ENCODE measurements around the gene CCDC148. TPM values are rescaled to one million over a fixed set of nuclear protein-coding genes. Genes with fewer than 3 reads are reported as not detected.
A peak's percentile ranks its signal among the peaks of the same experiment; 100 is the strongest.
"Not testable (repeated sequence)": the region's sequence is repeated elsewhere in the genome, so short reads cannot be mapped to it uniquely, and the experiment has no call there.

Gene CCDC148
- total RNA-seq, 1 experiment from 2014 or later = 7.2 TPM

DNA sequence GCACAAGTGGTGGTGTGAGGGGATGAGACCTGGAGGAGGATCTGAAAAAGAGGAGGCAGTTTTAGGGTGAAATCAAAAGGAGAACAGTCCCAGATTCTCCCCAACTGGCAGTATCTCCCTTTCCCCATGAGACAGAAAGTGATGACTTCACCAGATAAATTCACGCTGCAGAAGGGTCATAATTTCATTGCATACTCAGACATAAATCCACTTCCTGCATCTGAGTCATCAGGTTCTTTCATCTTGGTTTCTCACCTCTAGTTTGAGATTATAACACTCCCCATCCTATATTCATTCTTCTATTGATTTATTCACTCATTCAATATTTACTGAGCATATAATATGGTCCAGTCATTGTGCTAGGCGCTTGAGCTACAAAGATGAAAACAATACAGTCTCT, 64.7 kb downstream of the CCDC148 start:
- DNase-seq (ENCODE audit: low read depth) = no peak
- in situ Hi-C loops (cut with HindIII; ENCODE audit: low pct_unique_long_range_greater_than_20kb, low sequenced_read_pairs) = no loop called here

DNA sequence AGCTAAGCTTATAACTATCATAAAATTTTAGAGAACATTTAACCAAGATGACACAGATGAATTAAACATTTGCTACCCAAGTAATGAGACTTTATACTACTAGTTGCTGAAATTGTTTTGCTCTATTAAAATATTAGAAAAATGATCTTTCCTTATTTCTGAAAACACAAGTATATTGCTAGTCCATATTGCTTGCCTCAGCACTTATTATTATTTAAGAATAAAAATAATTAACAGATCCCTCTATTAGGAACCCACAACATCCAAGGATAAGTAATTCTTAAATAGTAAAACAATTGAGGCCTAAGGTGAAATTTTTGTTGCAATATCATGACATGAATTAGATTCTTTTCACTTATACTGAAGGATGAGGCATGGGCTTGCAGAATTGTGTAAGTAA, 65.2 kb downstream of the CCDC148 start:
- in situ Hi-C loops (cut with HindIII; ENCODE audit: low pct_unique_long_range_greater_than_20kb, low sequenced_read_pairs) = no loop called here
- no peak for DNase-seq (ENCODE audit: low read depth)

DNA sequence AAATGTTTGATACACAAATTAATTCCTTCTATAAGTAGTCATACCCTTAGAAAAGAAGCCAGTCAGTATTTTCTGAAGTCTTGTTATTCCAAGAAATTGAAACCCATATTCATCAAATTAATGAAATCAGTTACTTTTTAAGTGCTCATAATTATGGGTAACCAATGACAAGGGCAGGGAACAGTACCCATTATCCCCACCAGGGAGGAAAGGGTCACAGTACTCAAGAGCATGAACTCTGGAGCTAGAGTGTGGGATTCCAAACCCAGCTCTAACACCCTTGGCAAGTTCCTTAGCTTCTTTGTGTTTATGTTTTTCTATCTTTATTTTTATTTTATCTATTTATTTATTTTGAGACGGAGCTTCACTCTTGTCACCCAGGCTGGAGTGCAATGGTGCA, 68.4 kb downstream of the CCDC148 start:
- in situ Hi-C loops (cut with HindIII; ENCODE audit: low pct_unique_long_range_greater_than_20kb, low sequenced_read_pairs) = no loop called here

GRCh38 chr2:158385646-158386045, 70.9 kb downstream of the CCDC148 start:
- in situ Hi-C loops (cut with HindIII; ENCODE audit: low pct_unique_long_range_greater_than_20kb, low sequenced_read_pairs) = no loop called here

More for the DNA sequence above, 68.4 kb downstream of the CCDC148 start:
- DNase-seq (ENCODE audit: low read depth) = no peak

GRCh38 chr2:158381978-158382377, 74.6 kb downstream of the CCDC148 start:
- in situ Hi-C loops (cut with HindIII; ENCODE audit: low pct_unique_long_range_greater_than_20kb, low sequenced_read_pairs) = no loop called here
- DNase-seq (ENCODE audit: low read depth) = no peak

More at GRCh38 chr2:158385646-158386045, 70.9 kb downstream of the CCDC148 start:
- DNase-seq (ENCODE audit: low read depth) = no peak

- no peak for DNase-seq (ENCODE audit: low read depth)
- in situ Hi-C loops (cut with HindIII; ENCODE audit: low pct_unique_long_range_greater_than_20kb, low sequenced_read_pairs) = no loop called here
Measured at GRCh38 chr2:158381205-158381604, 75.3 kb downstream of the CCDC148 start.

- DNase-seq (ENCODE audit: low read depth) = no peak
- in situ Hi-C loops (cut with HindIII; ENCODE audit: low pct_unique_long_range_greater_than_20kb, low sequenced_read_pairs) = no loop called here
Measured at GRCh38 chr2:158380746-158381145, 75.8 kb downstream of the CCDC148 start.

- DNase-seq (ENCODE audit: low read depth) = no peak
Measured at GRCh38 chr2:158378926-158379325, 77.6 kb downstream of the CCDC148 start.

GRCh38 chr2:158366342-158366741, 90.2 kb downstream of the CCDC148 start:
- in situ Hi-C loops (cut with HindIII; ENCODE audit: low pct_unique_long_range_greater_than_20kb, low sequenced_read_pairs) = no loop called here
- no peak for DNase-seq (ENCODE audit: low read depth)

More at GRCh38 chr2:158378926-158379325, 77.6 kb downstream of the CCDC148 start:
- in situ Hi-C loops (cut with HindIII; ENCODE audit: low pct_unique_long_range_greater_than_20kb, low sequenced_read_pairs) = no loop called here

- peak; percentile 51 for DNase-seq (ENCODE audit: low read depth)
- in situ Hi-C loops (cut with HindIII; ENCODE audit: low pct_unique_long_range_greater_than_20kb, low sequenced_read_pairs) = no loop called here
Measured at GRCh38 chr2:158359846-158360245, 96.7 kb downstream of the CCDC148 start.

- in situ Hi-C loops (cut with HindIII; ENCODE audit: low pct_unique_long_range_greater_than_20kb, low sequenced_read_pairs) = no loop called here
- DNase-seq (ENCODE audit: low read depth) = no peak
Measured at GRCh38 chr2:158357699-158358098, 98.9 kb downstream of the CCDC148 start.

GRCh38 chr2:158357122-158357521, 99.4 kb downstream of the CCDC148 start:
- in situ Hi-C loops (cut with HindIII; ENCODE audit: low pct_unique_long_range_greater_than_20kb, low sequenced_read_pairs) = no loop called here
- no peak for DNase-seq (ENCODE audit: low read depth)

DNA sequence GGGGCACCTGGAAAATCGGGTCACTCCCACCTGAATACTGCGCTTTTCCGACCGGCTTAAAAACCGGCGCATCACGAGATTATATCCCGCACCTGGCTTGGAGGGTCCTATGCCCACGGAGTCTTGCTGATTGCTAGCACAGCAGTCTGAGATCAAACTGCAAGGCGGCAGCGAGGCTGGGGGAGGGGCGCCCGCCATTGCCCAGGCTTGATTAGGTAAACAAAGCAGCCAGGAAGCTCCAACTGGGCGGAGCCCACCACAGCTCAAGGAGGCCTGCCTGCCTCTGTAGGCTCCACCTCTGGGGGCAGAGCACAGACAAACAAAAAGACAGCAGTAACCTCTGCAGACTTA, 105.1 kb downstream of the CCDC148 start:
- DNase-seq (ENCODE audit: low read depth); in situ Hi-C loops (cut with HindIII; ENCODE audit: low pct_unique_long_range_greater_than_20kb, low sequenced_read_pairs): not testable (repeated sequence)

- in situ Hi-C loops (cut with HindIII; ENCODE audit: low pct_unique_long_range_greater_than_20kb, low sequenced_read_pairs); DNase-seq (ENCODE audit: low read depth): not testable (repeated sequence)
Measured at GRCh38 chr2:158350751-158351465, 105.6 kb downstream of the CCDC148 start.

- DNase-seq (ENCODE audit: low read depth) = no peak
- in situ Hi-C loops (cut with HindIII; ENCODE audit: low pct_unique_long_range_greater_than_20kb, low sequenced_read_pairs) = no loop called here
Measured at GRCh38 chr2:158346032-158346431, 110.5 kb downstream of the CCDC148 start.

DNA sequence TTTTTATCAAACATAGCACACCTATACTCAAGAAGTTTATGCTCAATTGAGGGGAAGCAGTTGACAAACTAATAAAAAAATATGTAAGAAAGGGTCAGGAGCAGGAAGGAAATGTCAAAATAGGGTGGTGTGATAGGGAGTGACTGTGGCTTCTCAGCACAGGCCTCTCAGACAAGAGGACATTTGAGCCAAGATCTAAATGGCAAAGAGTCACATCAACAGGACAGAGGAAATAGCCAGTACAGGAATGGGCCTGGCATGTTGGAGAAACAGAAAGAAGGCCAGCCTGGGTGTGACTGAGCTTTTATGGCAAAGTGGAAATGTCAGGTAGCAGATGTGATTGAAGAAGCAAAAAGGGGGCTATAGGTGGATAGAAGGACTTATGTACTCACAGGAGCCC, 117.0 kb downstream of the CCDC148 start:
- no peak for DNase-seq (ENCODE audit: low read depth)

DNA sequence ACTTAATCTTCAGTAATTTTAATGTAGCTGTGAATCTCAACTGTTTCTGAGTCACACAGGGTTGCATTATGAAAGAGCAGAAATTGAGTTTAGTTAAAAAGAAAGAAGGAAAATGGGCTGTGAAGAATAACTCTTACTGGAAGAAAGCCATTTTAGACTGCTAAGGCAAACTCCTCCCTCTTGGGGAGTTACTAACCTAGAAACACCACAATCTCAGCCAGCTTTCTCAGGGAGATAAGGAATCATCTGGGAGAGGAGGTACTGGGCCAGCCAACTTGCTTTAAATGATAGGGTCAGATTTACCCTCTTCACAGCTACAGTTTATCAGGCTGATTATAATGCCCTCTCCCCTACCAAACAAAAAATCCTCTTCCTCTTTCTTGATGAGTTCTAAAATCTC, 119.5 kb downstream of the CCDC148 start:
- no peak for DNase-seq (ENCODE audit: low read depth)
- in situ Hi-C loops (cut with HindIII; ENCODE audit: low pct_unique_long_range_greater_than_20kb, low sequenced_read_pairs) = no loop called here

More for the DNA sequence above, 117.0 kb downstream of the CCDC148 start:
- in situ Hi-C loops (cut with HindIII; ENCODE audit: low pct_unique_long_range_greater_than_20kb, low sequenced_read_pairs) = no loop called here

DNA sequence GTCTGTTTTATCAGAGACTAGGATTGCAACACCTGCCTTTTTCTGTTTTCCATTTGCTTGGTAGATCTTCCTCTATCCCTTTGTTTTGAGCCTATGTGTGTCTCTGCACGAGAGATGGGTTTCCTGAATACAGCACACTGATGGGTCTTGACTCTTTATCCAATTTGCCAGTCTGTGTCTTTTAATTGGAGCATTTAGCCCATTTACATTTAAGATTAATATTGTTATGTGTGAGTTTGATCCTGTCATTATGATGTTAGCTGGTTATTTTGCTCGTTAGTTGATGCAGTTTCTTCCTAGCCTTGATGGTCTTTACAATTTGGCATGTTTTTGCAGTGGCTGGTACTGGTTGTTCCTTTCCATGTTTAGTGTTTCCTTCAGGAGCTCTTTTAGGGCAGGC, 124.8 kb downstream of the CCDC148 start:
- in situ Hi-C loops (cut with HindIII; ENCODE audit: low pct_unique_long_range_greater_than_20kb, low sequenced_read_pairs); DNase-seq (ENCODE audit: low read depth): not testable (repeated sequence)

DNA sequence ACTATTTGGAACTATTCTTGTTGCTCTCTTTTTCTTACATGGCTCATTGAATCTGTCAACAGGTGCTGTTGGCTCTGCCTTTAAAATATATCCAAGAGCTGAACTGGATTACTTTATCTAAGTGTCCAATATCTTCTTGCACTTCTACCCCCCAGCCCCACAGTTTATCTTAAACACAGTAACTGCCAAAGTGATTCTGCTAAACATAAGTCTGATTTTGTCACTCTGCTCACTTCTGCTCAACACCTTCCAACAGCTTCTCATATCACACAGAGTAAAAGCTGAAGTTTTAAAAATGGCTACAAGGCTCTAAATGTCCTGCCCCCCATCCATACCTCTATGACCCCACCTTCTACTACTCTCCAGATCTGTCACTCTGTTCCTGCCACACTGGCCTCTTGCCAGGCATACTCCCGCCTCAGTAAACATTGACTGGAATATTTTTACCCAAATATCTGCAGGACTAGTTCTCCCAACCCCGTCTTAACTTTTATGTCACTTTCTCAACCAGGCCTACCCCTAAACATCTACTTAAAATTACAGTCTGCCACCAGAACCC, 130.7 kb downstream of the CCDC148 start:
- no peak for DNase-seq (ENCODE audit: low read depth)
- in situ Hi-C loops (cut with HindIII; ENCODE audit: low pct_unique_long_range_greater_than_20kb, low sequenced_read_pairs) = no loop called here
